GF-D8 (cell line): ENCODE measurements around the gene RNF227.
"Not testable (repeated sequence)": the region's sequence is repeated elsewhere in the genome, so short reads cannot be mapped to it uniquely, and the experiment has no call there.

Experiments used
- DNase-seq: peaks from one replicate; lab custom pipeline; 2025; lab: John Stamatoyannopoulos, UW

Gene RNF227

GRCh38 chr17:7915611-7916384, at the start of gene RNF227:
RNF227 (minus strand) TSS chr17:7916289; CDS start chr17:7916195, 94 bp downstream.
- DNase-seq, result peak; percentile 73

GRCh38 chr17:7961421-7961820, 45.3 kb upstream of the RNF227 start:
- DNase-seq, result no peak

GRCh38 chr17:7959503-7960253, 43.6 kb upstream of the RNF227 start:
- DNase-seq, result peak; percentile 34

GRCh38 chr17:7956228-7956965, 40.3 kb upstream of the RNF227 start:
- no peak for DNase-seq

- DNase-seq, result no peak
Observed at GRCh38 chr17:7955414-7956227, 39.5 kb upstream of the RNF227 start.

GRCh38 chr17:7953266-7953665, 37.2 kb upstream of the RNF227 start:
- DNase-seq, result not testable (repeated sequence)

GRCh38 chr17:7951143-7951792, 35.2 kb upstream of the RNF227 start:
- DNase-seq, result no peak

- no peak for DNase-seq
Observed at GRCh38 chr17:7950578-7950977, 34.5 kb upstream of the RNF227 start.

GRCh38 chr17:7947651-7948050, 31.6 kb upstream of the RNF227 start:
- no peak for DNase-seq

- no peak for DNase-seq
Observed at GRCh38 chr17:7946441-7946840, 30.4 kb upstream of the RNF227 start.

GRCh38 chr17:7945651-7946050, 29.6 kb upstream of the RNF227 start:
- DNase-seq, result no peak

- no peak for DNase-seq
Observed at GRCh38 chr17:7944326-7944725, 28.2 kb upstream of the RNF227 start.

GRCh38 chr17:7943291-7943690, 27.2 kb upstream of the RNF227 start:
- DNase-seq, result no peak

GRCh38 chr17:7940743-7941142, 24.7 kb upstream of the RNF227 start:
- DNase-seq, result no peak

GRCh38 chr17:7940034-7940433, 23.9 kb upstream of the RNF227 start:
- DNase-seq, result no peak

- no peak for DNase-seq
Observed at GRCh38 chr17:7935859-7936258, 19.8 kb upstream of the RNF227 start.

GRCh38 chr17:7932949-7933348, 16.9 kb upstream of the RNF227 start:
- DNase-seq, result no peak

GRCh38 chr17:7932483-7932891, 16.4 kb upstream of the RNF227 start:
- no peak for DNase-seq

GRCh38 chr17:7931709-7932482, 15.8 kb upstream of the RNF227 start, which contains the start of the genes CNTROB and TRAPPC1:
CNTROB (plus strand) TSS chr17:7932206; CDS start chr17:7933080, 874 bp downstream.
TRAPPC1 (minus strand) TSS chr17:7931946; CDS start chr17:7931829, 117 bp downstream.
- DNase-seq, result peak; percentile 78
